Inflammatory macrophage treated with lipopolysaccharide for 4 hours (primary cell): ENCODE results near the gene NUDT22.

Experiments
- DNase-seq: peaks from one replicate; pipeline ENCODE4 v3.0.0-alpha.2; 2020

NUDT22 gene

DNA sequence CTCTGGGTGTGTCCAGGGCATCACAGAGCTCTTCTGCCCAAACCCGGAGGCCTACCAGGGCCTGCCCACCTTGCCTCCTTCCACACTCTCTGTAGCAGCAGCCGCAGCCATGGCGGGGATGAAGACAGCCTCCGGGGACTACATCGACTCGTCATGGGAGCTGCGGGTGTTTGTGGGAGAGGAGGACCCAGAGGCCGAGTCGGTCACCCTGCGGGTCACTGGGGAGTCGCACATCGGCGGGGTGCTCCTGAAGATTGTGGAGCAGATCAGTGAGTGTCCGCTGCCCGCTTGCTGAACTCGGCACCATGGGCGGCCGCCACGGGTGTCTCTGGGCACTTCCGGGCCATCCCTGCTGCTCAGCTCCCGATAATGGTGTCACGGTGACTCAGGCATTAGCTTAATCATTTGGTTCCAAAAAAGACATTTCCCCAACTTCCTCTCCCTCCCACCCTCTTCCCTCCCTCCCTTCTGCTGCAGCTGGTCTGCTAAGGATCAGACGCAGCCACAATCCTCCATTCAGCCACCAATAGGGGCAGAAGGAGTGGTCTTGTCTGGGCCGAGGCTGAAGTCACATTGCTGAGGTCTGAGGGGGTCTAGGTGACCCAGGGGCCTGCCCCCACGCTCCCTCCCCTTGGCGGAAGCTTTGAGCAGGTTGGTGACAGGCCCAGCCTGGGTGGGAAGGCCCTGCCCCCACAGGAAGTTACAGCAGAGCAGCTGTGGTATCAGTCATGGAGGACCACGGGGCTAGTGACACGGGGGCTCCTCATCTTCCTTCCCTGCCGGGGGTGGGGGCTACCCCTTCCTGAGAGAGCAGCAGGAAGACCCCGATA, 18.6 kb upstream of the NUDT22 start:
- DNase-seq: peak; percentile 94

DNA sequence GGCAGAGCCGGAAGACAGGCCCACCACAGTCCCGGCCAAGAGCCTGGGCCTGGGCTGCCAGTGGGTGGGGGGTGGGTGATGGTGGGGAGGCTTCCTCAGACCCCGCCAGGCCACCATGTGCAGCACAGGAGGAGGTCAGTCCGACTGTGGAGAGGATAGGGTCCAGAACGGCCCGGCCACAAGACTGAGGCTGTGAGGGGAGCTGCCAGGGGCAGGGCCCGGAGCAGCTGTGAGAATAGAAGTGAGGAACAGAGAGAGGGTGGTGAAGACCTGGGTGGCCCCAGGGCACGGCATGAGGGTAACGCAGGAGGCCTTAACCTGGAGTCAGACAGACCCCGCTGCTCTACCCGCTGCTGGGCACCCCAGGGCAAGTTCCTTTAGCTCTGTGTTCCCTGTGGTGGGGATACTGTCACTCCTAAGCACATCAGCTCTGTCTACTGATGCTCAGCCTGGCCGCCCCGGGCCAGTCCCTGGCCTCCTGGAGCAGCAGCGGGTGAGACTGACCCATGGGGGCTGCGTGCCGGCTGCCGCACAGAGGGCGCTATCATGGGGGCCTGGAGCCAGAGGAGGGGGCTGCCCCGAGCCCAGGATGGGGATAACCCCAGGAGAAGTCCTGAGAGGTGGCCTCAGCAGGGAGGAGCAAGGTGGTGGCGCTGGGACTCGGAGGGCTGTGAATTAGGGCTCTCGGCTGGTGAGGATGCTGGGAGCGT, 17.8 kb upstream of the NUDT22 start:
- DNase-seq: no peak

DNA sequence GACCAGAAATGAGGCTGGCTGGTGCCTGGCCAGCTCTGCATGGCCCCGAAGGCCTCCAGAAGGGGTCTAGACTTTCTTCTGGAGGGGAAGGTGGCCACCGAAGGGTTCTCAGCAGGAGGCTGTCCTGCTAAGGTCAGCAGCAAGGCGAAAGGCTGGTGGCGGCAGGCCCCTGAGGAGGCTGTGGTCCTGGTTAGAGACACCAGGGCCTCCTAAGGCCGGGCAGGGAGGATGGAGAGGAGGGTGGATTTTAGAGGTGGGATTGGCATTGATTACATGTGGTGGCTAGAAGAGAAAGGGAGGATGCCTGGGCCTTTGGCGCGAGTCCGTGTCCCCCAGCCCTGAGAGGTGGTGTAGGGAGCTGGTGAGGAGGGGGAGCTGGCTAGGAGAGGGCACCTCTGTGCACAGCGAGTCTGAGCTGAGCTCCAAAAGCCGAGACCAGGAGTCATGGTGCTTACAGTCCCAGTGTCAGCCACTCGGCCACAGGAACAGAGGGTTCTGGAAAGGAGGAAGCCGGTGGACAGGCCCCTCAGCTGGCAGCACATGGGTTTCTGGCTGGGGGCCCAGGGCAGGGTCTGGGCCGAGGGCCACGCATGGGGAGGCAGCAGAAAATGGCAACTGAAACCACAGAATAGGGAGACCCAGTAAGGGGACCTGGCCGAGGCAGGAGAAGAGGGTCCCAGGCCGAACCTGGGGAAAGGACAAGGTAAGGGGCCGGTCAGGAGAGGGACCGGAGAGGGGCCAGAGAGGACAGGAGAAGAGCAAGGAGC, 17.1 kb upstream of the NUDT22 start:
- DNase-seq: no peak

DNA sequence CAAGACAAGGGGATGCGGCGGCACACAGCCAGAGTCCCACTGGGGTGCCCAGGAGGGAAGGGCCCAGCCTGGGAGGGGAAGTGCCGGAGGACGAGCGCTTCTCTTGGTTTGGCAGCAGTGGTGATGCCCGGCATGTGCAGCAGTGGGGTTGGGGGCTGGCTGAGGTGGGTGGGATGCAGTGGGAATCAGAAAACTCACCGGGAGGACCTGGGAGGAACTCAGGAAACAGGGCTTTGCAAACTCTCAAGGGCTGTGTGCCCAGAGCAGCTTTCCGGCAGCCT, 16.6 kb upstream of the NUDT22 start:
- no peak for DNase-seq

DNA sequence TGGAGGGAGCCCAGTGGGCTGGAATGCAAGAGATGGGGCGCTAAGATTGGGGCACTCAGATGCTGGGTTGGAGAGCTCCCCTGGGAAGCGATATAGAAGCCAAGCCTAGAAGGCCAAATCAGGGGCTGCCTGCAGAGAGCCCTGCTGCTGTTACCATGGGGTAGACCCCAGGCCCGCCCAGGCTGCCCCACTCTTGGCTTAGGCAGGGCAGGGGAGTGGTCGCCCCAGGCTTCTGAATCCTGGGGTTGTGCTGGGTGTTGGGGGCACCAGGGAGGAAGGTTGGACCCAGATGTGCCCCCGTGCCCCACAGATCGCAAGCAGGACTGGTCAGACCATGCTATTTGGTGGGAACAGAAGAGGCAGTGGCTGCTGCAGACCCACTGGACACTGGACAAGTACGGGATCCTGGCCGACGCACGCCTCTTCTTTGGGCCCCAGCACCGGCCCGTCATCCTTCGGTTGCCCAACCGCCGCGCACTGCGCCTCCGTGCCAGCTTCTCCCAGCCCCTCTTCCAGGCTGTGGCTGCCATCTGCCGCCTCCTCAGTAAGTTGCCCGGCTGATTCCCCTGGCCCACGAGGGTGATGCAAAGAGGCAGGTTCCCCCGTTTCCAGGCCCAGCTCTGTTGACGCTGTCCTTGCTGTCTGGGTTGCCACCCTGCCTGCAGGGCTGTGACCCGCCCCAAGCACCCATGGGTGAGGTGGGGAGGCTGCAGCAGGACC, 15.6 kb upstream of the NUDT22 start:
- DNase-seq: no peak

DNA sequence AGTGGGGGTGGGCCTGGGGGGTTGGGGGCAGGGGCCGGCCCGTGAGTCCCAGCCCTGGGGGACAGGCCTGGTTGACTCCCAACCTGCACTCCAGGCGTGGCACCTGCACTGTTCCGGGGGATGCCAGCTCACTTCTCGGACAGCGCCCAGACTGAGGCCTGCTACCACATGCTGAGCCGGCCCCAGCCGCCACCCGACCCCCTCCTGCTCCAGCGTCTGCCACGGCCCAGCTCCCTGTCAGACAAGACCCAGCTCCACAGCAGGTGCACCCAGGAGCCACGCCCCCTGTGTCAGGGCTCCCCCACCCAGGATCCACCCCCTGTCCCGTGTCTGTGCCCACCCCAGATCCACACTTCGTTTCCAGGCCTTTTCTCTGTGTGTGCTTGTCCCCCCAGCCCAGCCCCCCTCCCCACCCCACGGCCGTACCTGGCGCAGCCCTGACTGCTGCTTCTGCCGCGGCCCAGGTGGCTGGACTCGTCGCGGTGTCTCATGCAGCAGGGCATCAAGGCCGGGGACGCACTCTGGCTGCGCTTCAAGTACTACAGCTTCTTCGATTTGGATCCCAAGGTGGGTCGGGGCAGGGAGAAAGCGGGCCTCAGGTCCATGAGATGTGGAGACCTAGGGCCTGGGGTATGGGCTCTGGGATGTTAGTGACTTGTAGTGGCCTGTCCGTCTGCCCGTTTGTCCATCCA, 14.7 kb upstream of the NUDT22 start:
- no peak for DNase-seq

DNA sequence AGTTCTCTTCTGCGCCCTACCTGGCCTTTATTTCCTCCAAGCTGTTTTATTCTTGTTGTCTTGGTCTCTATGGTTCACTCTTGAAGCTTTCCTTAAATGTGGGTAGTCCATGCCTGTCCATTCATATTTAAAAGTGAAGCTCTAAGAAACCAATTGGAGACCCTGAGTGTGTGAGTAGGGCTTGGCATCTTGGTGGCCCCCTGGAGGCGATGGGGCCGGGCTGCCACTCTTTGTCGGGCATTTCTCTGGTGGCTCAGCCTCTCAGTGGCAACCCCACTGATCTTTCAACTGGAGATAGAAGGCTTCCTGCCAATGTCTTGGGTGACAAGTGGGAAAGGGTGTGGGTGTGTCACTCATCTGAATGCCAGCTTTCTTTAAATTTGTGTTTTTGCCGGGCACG, 9.2 kb upstream of the NUDT22 start:
- no peak for DNase-seq

DNA sequence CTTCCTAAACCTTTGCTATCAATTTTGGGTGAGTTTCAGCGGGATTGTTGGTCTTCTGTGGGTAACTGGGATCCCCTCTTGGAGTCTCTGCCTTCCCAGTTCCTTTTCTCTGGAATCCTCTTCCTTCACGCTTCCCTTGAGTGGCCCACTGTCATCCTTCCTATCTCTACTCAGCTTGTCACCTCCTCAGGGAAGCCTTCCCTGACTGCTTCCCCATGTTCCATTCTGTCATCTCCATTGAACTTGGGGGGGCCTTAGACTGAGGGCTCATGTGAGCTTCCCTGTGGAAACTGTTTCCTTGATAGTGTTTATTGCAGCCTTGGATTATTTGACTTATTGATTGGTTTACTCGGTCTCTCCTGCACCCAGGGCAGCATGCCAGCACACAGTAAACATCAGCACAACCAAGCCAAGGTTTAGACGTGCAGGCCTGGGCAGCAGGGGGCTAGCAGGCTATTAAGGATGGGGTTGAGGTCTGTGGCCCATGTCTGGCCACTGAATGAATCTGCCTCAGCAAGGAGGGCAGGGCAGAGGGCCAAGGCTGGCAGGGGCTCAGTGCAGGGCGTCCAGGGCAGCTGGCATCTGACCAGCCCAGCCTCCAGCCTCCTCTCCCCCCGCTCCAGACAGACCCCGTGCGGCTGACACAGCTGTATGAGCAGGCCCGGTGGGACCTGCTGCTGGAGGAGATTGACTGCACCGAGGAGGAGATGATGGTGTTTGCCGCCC, 7.3 kb upstream of the NUDT22 start:
- no peak for DNase-seq

DNA sequence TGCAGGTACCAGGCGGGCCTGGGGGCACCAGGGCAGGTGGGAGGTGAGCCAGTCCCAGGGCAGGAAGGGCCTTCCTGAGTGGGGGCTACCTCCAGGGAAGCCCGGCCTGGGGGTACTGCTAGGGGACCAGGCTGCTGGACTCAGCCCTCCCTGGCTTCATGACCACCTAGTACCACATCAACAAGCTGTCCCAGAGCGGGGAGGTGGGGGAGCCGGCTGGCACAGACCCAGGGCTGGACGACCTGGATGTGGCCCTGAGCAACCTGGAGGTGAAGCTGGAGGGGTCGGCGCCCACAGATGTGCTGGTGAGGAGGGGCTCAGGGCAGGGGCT, 6.8 kb upstream of the NUDT22 start:
- DNase-seq: no peak

DNA sequence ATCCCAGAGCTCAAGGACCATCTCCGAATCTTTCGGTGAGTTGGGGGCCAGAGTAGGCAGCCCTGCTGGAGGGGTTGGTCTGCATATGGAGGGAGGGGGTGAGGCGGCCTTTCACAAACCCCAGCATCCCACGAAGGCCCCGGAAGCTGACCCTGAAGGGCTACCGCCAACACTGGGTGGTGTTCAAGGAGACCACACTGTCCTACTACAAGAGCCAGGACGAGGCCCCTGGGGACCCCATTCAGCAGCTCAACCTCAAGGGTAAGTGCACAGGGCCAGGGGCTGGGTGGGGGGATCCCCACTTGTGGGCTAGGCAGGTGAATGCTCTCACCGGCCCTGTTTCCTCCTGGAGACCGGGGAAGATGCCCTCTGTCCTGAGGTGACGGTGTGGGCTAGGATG, 6.3 kb upstream of the NUDT22 start:
- DNase-seq: no peak

DNA sequence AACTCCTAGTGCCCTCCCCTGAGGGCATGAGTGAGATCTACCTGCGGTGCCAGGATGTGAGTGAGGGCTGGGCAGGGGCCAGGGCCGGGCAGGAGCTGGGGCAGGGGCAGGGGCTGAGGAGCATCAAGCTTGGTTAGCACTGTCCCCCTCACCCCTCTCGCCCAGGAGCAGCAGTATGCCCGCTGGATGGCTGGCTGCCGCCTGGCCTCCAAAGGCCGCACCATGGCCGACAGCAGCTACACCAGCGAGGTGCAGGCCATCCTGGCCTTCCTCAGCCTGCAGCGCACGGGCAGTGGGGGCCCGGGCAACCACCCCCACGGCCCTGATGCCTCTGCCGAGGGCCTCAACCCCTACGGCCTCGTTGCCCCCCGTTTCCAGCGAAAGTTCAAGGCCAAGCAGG, 5.8 kb upstream of the NUDT22 start:
- DNase-seq: no peak

DNA sequence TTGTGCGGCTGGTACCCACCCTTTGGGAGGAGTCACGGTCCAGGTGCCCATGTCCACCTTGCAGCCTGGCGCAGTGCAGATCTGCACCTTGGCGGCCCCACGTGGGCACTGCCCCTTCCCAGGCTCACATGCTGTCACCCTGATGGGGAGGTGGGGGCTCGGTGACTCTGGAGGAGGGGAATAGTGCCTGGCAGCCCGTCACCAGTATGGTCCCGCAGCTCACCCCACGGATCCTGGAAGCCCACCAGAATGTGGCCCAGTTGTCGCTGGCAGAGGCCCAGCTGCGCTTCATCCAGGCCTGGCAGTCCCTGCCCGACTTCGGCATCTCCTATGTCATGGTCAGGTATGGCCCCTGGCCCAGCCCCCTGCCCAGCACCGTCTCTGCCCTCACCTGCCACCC, 5.3 kb upstream of the NUDT22 start:
- DNase-seq: no peak

DNA sequence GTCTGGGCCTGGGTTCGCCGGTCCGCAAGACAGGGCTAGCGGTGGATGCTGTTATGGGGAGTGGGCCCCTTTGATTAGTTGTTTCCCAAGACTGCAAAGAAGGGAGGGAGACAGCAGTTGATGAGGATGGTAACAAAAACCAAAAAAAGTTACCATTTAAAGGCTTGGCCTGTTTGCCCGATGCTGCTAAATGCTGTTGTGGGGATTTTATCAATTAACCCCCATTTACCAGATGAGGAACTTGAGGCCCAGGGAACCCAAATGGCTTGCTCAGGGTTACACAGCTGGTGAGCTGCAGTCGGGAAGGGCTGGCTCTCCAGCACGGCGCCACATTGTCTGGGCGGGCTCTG, 3.4 kb upstream of the NUDT22 start:
- DNase-seq: no peak

DNA sequence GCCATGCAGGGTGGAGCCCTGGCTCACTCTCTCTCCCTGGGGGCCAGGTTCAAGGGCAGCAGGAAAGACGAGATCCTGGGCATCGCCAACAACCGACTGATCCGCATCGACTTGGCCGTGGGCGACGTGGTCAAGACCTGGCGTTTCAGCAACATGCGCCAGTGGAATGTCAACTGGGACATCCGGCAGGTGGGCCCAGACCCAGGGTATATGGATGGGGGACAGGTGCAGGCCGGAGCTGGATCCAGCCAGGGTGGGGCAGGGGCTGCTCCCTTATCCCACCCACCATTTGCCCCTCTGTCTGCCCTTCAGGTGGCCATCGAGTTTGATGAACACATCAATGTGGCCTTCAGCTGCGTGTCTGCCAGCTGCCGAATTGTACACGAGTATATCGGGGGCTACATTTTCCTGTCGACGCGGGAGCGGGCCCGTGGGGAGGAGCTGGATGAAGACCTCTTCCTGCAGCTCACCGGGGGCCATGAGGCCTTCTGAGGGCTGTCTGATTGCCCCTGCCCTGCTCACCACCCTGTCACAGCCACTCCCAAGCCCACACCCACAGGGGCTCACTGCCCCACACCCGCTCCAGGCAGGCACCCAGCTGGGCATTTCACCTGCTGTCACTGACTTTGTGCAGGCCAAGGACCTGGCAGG, 2.9 kb upstream of the NUDT22 start:
- DNase-seq: no peak

DNA sequence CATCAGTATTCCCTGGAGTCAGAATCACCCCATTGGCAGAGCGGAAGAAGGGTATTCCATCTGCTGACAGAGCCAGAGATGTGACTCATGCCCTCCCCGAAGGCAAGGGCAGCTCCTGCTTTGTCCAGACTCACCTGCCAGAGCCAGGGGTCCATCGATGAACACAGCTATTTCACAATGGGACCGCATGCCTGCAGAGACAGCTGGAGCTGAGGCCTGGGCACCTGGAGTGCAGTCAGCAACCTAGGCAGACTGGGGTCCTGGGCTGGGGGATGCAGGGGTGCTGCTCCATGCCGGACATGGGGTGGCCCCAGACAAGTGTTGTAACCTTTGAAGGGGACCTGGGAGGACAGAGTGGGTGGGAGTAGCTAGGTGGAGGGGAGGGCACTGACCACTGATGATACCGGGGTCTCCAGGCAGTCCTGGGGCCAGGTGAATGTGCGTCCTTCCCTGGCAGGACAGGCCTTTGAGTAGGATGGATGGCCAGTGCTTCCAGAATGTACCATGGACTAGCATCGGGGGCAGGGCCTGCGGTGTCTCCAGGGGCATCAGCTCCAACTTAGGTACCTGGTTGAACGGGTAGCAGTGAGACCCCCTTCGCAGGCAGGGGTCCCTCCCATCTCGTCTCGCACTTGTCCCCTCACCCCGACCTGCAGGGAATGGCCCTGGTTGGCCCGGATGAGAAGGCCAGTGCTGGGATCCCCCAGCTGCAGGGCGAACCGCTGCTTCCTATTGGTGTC, 1.8 kb upstream of the NUDT22 start:
- no peak for DNase-seq

DNA sequence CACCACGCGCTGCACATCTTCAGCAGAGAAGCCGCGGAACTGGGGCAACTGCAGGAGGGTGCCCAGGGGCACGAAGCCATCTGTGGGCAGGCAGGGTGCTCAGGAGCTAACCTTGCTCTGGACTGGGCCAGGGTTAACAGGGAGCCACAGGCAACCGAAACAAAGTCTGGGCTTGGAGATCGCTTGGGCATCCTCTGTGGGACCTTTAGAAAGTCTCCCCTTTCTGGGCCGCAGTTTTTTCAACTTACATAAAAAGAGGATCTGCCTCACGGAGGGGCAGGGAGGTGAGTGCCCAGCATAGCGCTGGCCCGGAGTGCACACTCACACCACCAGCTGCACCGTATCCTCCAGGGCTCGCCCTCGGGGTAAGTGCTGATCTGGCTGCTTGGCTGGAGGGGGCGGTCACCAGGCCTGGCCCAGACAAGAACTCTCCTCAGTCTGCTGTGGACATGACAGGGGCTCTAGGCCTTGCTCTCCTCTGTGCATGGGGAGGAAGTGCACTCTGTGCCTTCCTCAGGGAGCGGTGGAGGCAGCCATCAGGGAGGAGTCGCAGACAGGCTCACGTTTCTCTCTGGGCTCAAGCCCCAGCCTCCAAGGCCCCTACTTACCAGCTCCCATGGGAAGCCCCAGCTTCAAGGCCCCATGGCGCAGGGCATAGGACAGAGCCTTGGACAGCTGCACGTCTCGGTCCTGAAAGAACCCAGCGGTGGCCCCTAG, 1.0 kb upstream of the NUDT22 start:
- no peak for DNase-seq

DNA sequence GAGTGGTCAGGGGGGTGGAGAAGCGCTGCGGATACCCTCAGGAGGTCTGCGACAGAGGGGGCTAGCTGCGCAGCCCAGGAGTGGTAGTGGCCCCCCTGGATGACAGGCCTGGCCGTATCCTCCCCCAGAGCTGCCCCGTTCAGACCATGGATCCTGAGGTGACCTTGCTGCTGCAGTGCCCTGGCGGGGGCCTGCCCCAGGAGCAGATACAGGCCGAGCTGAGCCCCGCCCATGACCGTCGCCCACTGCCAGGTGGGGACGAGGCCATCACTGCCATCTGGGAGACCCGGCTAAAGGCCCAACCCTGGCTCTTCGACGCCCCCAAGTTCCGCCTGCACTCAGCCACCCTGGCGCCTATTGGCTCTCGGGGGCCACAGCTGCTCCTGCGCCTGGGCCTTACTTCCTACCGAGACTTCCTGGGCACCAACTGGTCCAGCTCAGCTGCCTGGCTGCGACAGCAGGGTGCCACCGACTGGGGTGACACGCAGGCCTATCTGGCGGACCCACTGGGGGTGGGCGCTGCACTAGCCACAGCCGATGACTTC, 505 bp downstream of the NUDT22 start:
- DNase-seq: peak; percentile 75

DNA sequence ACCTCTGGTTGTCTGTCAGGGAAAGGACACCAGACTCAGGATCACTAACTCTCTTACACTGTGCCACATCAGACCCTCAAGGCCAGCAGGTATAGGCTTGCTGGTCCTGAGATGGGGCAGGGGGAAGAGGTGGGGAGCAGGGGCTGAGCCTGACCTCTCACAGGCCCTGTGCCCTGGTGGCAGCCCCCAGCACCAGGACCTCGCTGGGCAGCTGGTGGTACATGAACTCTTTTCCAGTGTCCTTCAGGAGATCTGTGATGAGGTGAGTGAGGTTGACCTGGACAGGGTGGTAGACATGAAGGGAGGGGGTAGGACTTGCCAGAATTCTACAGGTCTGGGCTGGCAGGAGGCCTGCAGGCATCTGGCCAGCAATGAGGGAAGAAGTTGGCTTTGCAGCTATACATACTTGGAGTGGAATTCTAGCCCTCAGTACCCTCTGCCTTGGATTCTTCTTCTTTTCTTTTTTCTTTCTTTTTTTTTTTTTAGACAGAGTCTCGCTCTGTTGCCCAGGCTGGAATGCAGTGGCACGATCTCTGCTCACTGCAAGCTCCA, 1.4 kb downstream of the NUDT22 start:
- DNase-seq: no peak

DNA sequence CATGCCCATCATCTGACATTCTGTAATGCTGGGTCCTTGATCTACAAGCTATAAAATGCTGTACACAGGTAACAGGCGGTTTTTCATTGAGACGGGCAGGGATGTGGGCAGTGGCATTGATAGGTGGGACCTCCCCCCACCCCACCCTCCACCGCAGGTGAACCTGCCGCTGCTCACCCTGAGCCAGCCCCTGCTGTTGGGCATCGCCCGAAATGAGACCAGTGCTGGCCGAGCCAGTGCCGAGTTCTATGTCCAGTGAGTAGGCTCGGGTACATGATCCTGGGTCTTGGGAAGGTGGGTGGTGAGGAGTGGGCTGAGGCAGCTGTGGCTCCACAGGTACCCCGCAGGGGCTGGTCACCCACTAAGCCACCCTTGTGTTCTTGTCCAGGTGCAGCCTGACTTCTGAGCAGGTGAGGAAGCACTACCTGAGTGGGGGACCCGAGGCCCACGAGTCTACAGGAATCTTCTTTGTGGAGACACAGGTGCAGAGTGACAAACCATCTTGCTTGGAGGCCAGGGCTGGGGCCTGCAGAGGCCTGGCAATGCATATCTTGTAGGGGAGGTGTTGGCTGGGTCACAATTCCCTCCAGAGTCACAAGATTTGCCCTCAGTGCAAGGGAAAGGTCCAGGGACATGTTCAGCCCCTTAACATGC, 3.1 kb downstream of the NUDT22 start:
- DNase-seq: no peak
